Liver (tissue), 9 donors: ENCODE measurements around the gene NRN1. TPM values are rescaled to one million over a fixed set of nuclear protein-coding genes. Genes with fewer than 3 reads are reported as not detected.
A peak's percentile ranks its signal among the peaks of the same experiment; 100 is the strongest.

Experiments
- DNase-seq: peaks from one replicate; pipeline ENCODE4 v3.0.0-alpha.2; 2017; ENCODE audit warnings: low spot score
- H3K27ac ChIP-seq, 2 donors: one replicate each; pipeline ENCODE4 v1.7.0; 2013; ENCODE audit warnings: inconsistent platforms in 2 of 2, low read length in 2 of 2, control low read depth in 1 of 2, low read depth in 1 of 2, mild to moderate bottlenecking in 1 of 2
- H3K27me3 ChIP-seq, 4 donors: one replicate each; pipeline versions ENCODE4 v1.6.1 to v1.7.0; 2013; ENCODE audit warnings: low read length in 3 of 4, inconsistent platforms in 1 of 4, mild to moderate bottlenecking in 1 of 4, moderate library complexity in 1 of 4; ENCODE audit not compliant: control insufficient read depth in 4 of 4, insufficient read depth in 4 of 4
- H3K36me3 ChIP-seq, 4 donors: one replicate each; pipeline versions ENCODE4 v1.6.1 to v1.7.0; 2013; ENCODE audit warnings: low read length in 3 of 4, mild to moderate bottlenecking in 3 of 4, low read depth in 1 of 4, moderate library complexity in 1 of 4; ENCODE audit not compliant: control insufficient read depth in 4 of 4, insufficient read depth in 3 of 4
- H3K4me1 ChIP-seq, 4 donors: one replicate each; pipeline versions ENCODE4 v1.6.1 to v1.7.0; 2013; ENCODE audit warnings: low read length in 3 of 4, mild to moderate bottlenecking in 3 of 4, moderate library complexity in 1 of 4; ENCODE audit not compliant: control insufficient read depth in 4 of 4, insufficient read depth in 4 of 4
- H3K4me3 ChIP-seq, 3 donors: one replicate each; pipeline versions ENCODE4 v1.6.1 to v1.7.0; 2013; ENCODE audit warnings: low read length in 3 of 3, control low read depth in 1 of 3, low read depth in 1 of 3, mild to moderate bottlenecking in 1 of 3
- H3K9ac ChIP-seq, 2 donors: one replicate each; pipeline ENCODE4 v1.7.0; 2013; ENCODE audit warnings: low read length in 2 of 2, mild to moderate bottlenecking in 2 of 2, moderate library complexity in 2 of 2, control low read depth in 1 of 2, low read depth in 1 of 2
- H3K9me3 ChIP-seq, 4 donors: one replicate each; pipeline versions ENCODE4 v1.6.1 to v1.7.0; 2013; ENCODE audit warnings: low read length in 3 of 4; ENCODE audit not compliant: control insufficient read depth in 4 of 4
- ATF3 ChIP-seq: IDR thresholded peaks from 2 replicates; pipeline ENCODE4 v1.6.1; 2016; ENCODE audit warnings: antibody characterized with exemption
- CTCF ChIP-seq: fragments of 150-350 bp; IDR thresholded peaks from 2 replicates; pipeline ENCODE4 v1.5.1; 2017; ENCODE audit warnings: improper control_type of control experiment, low read depth, low read length; ENCODE audit not compliant: missing input control
- EGR1 ChIP-seq, 2 donors: IDR thresholded peaks; 2 replicates each; pipeline ENCODE4 v1.6.1; 2016 to 2018; ENCODE audit warnings: antibody characterized with exemption in 2 of 2, low read depth in 2 of 2
- FOXA1 ChIP-seq: IDR thresholded peaks from 2 replicates; pipeline ENCODE4 v1.6.1; 2016; ENCODE audit warnings: antibody characterized with exemption
- FOXA2 ChIP-seq: IDR thresholded peaks from 2 replicates; pipeline ENCODE4 v1.6.1; 2016; ENCODE audit warnings: antibody characterized with exemption
- HNF4G ChIP-seq: IDR thresholded peaks from 2 replicates; pipeline ENCODE4 v1.6.1; 2016; ENCODE audit warnings: antibody characterized with exemption
- JUND ChIP-seq, 2 donors: IDR thresholded peaks; 2 replicates each; pipeline ENCODE4 v1.6.1; 2016; ENCODE audit warnings: antibody characterized with exemption in 2 of 2
- MAX ChIP-seq: IDR thresholded peaks from 2 replicates; pipeline ENCODE4 v1.6.1; 2016; ENCODE audit warnings: antibody characterized with exemption
- NR2F2 ChIP-seq: IDR thresholded peaks from 2 replicates; pipeline ENCODE4 v1.6.1; 2016; ENCODE audit warnings: antibody characterized with exemption
- RAD21 ChIP-seq, 2 donors: IDR thresholded peaks; 2 replicates each; pipeline ENCODE4 v1.6.1; 2016; ENCODE audit warnings: antibody characterized with exemption in 2 of 2, mild to moderate bottlenecking in 2 of 2
- REST ChIP-seq: IDR thresholded peaks from 2 replicates; pipeline ENCODE4 v1.6.1; 2016; ENCODE audit warnings: antibody characterized with exemption, mild to moderate bottlenecking
- RXRA ChIP-seq, 2 donors: IDR thresholded peaks; 2 replicates each; pipeline ENCODE4 v1.6.1; 2017 to 2018; ENCODE audit warnings: antibody characterized with exemption in 2 of 2, mild to moderate bottlenecking in 1 of 2
- SP1 ChIP-seq: IDR thresholded peaks from 2 replicates; pipeline ENCODE4 v1.6.1; 2018; ENCODE audit warnings: antibody characterized with exemption, mild to moderate bottlenecking
- TAF1 ChIP-seq: conservative IDR thresholded peaks from 2 replicates; pipeline ENCODE4 v1.6.1; 2016; ENCODE audit warnings: antibody characterized with exemption, mild to moderate bottlenecking
- YY1 ChIP-seq: IDR thresholded peaks from 2 replicates; pipeline ENCODE4 v1.6.1; 2016; ENCODE audit warnings: antibody characterized with exemption, mild to moderate bottlenecking
- ZBTB33 ChIP-seq: IDR thresholded peaks from 2 replicates; pipeline ENCODE4 v1.6.1; 2016; ENCODE audit warnings: antibody characterized with exemption
- WGBS: extraction: QIAGEN DNeasy Blood & Tissue Kit; methylation state at CpG from one replicate; pipeline ENCODE4 v1.1.7; 2013; 5-methylcytosine and 5-hydroxymethylcytosine counted together
- polyA plus RNA-seq, 2 donors: library from polyadenylated mRNA; stranded (reverse) in 1 of 2; unstranded in 1 of 2; fragments of 200-250 nt in 1 of 2; fragments of >200 nt in 1 of 2; fragmentation: Nextera tagmentation in 1 of 2; extraction: Ambion mirVana in 1 of 2; gene quantifications; one replicate each; pipeline versions ENCODE4 v1.2.1 to v1.2.3, GENCODE V29; 2013 to 2015
- total RNA-seq, 2 donors: library from RNA; depleted of rRNA; stranded (reverse); fragments of >200 nt; gene quantifications; one replicate each; pipeline ENCODE4 v1.2.3, GENCODE V29; 2014
- donor health status: healthy.
- donor health status: healthy.
- donor health status: healthy.
- donor health status: healthy.
- donor health status: healthy.

NRN1 gene
- total and polyA plus RNA-seq, 4 donors, result 1.2 to 2.9 (median 1.6) TPM

- Histone ChIP-seq H3K27me3 (peaks cover under 1 to 36% (median 20%) of the 10 kb centered on the region in 4 donors), H3K36me3 (no peaks in the 10 kb centered on the region), H3K4me1 (peaks cover 0 to 32% (median 21%) of the 10 kb centered on the region in 4 donors), H3K4me3 (peak overlapping the region in 1 of 3 donors; percentile 34), H3K9me3 (peaks cover 0 to 12% (median 4%) of the 10 kb centered on the region in 4 donors), H3K27ac (peak overlapping the region; percentile 28 to 65), H3K9ac (no peak overlapping the region)
- no peak for DNase-seq
- 6% methylated on average over 57 of the region's 57 CpGs for WGBS
- TF ChIP-seq RXRA (IDR thresholded peaks at IDR 0.05) (no peak), ZBTB33 (no peak)
These were observed 802 bp upstream of the NRN1 start for GRCh38 chr6:6007366-6008088.

- H3K4me3 ChIP-seq, result peak overlapping the region in 1 of 3 donors; percentile 21
- no peak for DNase-seq
- peak overlapping the region in 1 of 2 donors; percentile 13 for H3K27ac ChIP-seq
- peaks cover 0 to 46% (median 22%) of the 10 kb centered on the region in 4 donors for H3K27me3 ChIP-seq
- 7% methylated on average over 10 of the region's 10 CpGs for WGBS
- peaks cover 0 to 39% (median 26%) of the 10 kb centered on the region in 4 donors for H3K4me1 ChIP-seq
- no peak overlapping the region for H3K9ac ChIP-seq
- H3K9me3 ChIP-seq, result peaks cover 0 to 12% (median 4%) of the 10 kb centered on the region in 4 donors
- no peak for TF ChIP-seq MAX
- no peak for TF ChIP-seq FOXA2
- no peak for TF ChIP-seq ATF3
- no peak for TF ChIP-seq RAD21 (IDR thresholded peaks at IDR 0.05)
- no peak for TF ChIP-seq NR2F2
- no peak for TF ChIP-seq TAF1
- TF ChIP-seq EGR1 (IDR thresholded peaks at IDR 0.05; ENCODE audit: low read depth in 2 of 2), result no peak
- TF ChIP-seq CTCF, result no peak
- no peak for TF ChIP-seq FOXA1
- no peak for TF ChIP-seq SP1
- no peak for TF ChIP-seq YY1
- TF ChIP-seq JUND (IDR thresholded peaks at IDR 0.05), result no peak
- no peak for TF ChIP-seq HNF4G
- TF ChIP-seq REST, result no peak
- H3K36me3 ChIP-seq, result no peaks in the 10 kb centered on the region
These were observed 708 bp downstream of the NRN1 start for GRCh38 chr6:6006006-6006427.
